Measurements from ENCODE around the gene RELN. TPM values are rescaled to one million over a fixed set of nuclear protein-coding genes. Genes with fewer than 3 reads are reported as not detected.

Gene RELN
- total and polyA plus RNA-seq, 2 of the 13 experiments (the other 11 are each of a cell fraction or from before 2014, with no cell fraction given): 315 to 332 TPM

- peak within 1 kb of the TSS; percentile 24 to 64 (median 28); a peak in 5 of 6 replicates for H3K4me3 ChIP-seq (replicated peaks in 1 of 3; ENCODE audit: insufficient read depth in 1 of 3, low read depth in 2 of 3, low read length in 3 of 3)
- H3K4me2 ChIP-seq (ENCODE audit: low read depth, low read length): peak within 1 kb of the TSS; percentile 74
- no peak within 1 kb of the TSS for H3K27ac ChIP-seq (ENCODE audit: extremely low read length, insufficient read depth, low read length)
- BruUV-seq (replicated peaks): no TSS peak
- H3K79me2 ChIP-seq (ENCODE audit: insufficient read depth, low read length): no peaks in the 10 kb centered on the region
- ChIA-PET CTCF (ENCODE audit: low intra/inter-chr PET ratio, low total read pairs) (no interaction called here), POLR2A (no interaction called here)
- intact Hi-C loops (cut with micrococcal nuclease; ENCODE audit: unreplicated experiment): loop anchor here (10.0 kb wide), 1 partner anchor 709 kb away; no protein-coding TSS in a partner anchor
- H3K36me3 ChIP-seq (replicated peaks in 1 of 2; ENCODE audit: control insufficient read depth in 1 of 2, insufficient read depth in 2 of 2, low read length in 2 of 2): no peaks in the 10 kb centered on the region
- H3K27me3 ChIP-seq (ENCODE audit: control insufficient read depth in 1 of 2, insufficient read depth in 2 of 2, low read length in 2 of 2): peaks cover 3 to 32% of the 10 kb centered on the region in 2 experiments; a peak in 4 of 5 replicates
- H3K4me1 ChIP-seq (ENCODE audit: insufficient read depth, low read length): peaks cover 20% of the 10 kb centered on the region
- in situ Hi-C loops (cut with HindIII; ENCODE audit: extremely low pct_ligation_motif_present, low pct_unique_long_range_greater_than_20kb): loop anchor here (25.0 kb wide), 1 partner anchor 716 kb away; no protein-coding TSS in a partner anchor
- no peaks in the 10 kb centered on the region for H3K9me3 ChIP-seq (ENCODE audit: low read length)
- peak; percentile 95 for ATAC-seq
- no peak within 1 kb of the TSS for H3K9ac ChIP-seq (ENCODE audit: insufficient read depth, low read depth, low read length)
- no peaks in the 10 kb centered on the region for H4K20me1 ChIP-seq (ENCODE audit: insufficient read depth, low read length)
- FAIRE-seq: no peak
- WGBS (ENCODE audit: low lambda C conversion rate): 9% methylated on average over 18 of the region's 54 CpGs
- H2AFZ ChIP-seq (ENCODE audit: low read length): no peak within 1 kb of the TSS
- DNase-seq (ENCODE audit: low spot score): no peak
- no peak for TF ChIP-seq ZNF549 (CRISPR knock-in tag; IDR thresholded peaks at IDR 0.05)
- TF ChIP-seq MAZ (IDR thresholded peaks at IDR 0.05; ENCODE audit: borderline replicate concordance, low read depth, low read length): no peak
- 0 out of 2 replicates have a peak, but pooled peaks have one; percentile 34 for TF ChIP-seq MAZ (CRISPR knock-in tag; IDR thresholded peaks at IDR 0.05; ENCODE audit: low read depth)
- TF ChIP-seq ZNF343 (CRISPR knock-in tag; IDR thresholded peaks at IDR 0.05): no peak
- no peak for TF ChIP-seq ZNF724P (CRISPR knock-in tag; IDR thresholded peaks at IDR 0.05; ENCODE audit: borderline replicate concordance)
- TF ChIP-seq TFDP2 (CRISPR knock-in tag; IDR thresholded peaks at IDR 0.05): no peak
- no peak for TF ChIP-seq ZNF564 (CRISPR knock-in tag; IDR thresholded peaks at IDR 0.05)
- no peak for TF ChIP-seq ZNF674 (CRISPR knock-in tag; IDR thresholded peaks at IDR 0.05; ENCODE audit: low read depth)
- 0 out of 2 replicates have a peak, but pooled peaks have one; percentile 13 for TF ChIP-seq ZNF687 (CRISPR knock-in tag; IDR thresholded peaks at IDR 0.05)
- TF ChIP-seq IKZF4 (CRISPR knock-in tag; IDR thresholded peaks at IDR 0.05; ENCODE audit: borderline replicate concordance, low read depth, not compliant biosample characterization): no peak
- TF ChIP-seq MEIS2 (CRISPR knock-in tag; IDR thresholded peaks at IDR 0.05): no peak
- TF ChIP-seq ZNF138 (CRISPR knock-in tag; IDR thresholded peaks at IDR 0.05; ENCODE audit: low read depth): no peak
- no peak for TF ChIP-seq HOXA7 (CRISPR knock-in tag; IDR thresholded peaks at IDR 0.05)
- no peak for TF ChIP-seq TBX3 (IDR thresholded peaks at IDR 0.05; ENCODE audit: borderline replicate concordance)
- TF ChIP-seq, protein P1, sequence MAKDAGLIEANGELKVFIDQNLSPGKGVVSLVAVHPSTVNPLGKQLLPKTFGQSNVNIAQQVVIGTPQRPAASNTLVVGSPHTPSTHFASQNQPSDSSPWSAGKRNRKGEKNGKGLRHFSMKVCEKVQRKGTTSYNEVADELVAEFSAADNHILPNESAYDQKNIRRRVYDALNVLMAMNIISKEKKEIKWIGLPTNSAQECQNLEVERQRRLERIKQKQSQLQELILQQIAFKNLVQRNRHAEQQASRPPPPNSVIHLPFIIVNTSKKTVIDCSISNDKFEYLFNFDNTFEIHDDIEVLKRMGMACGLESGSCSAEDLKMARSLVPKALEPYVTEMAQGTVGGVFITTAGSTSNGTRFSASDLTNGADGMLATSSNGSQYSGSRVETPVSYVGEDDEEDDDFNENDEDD (CRISPR knock-in tag; IDR thresholded peaks at IDR 0.05; ENCODE audit: borderline replicate concordance): peak; percentile 27; the same call in 1 of the 2 replicates
Measured at GRCh38 chr7:103446049-103446520, 543.4 kb downstream of the RELN start, which contains the start of gene SLC26A5. Gene SLC26A5 (minus strand): TSS chr7:103446207. CDS start chr7:103421514, 24,693 bp downstream.
